ENCODE data around the gene UBAC1.

- TF ChIP-seq CEBPB (IDR thresholded peaks at IDR 0.05) (no peak), REST (IDR thresholded peaks at IDR 0.05; ENCODE audit: low read depth) (no peak), YY1 (IDR thresholded peaks at IDR 0.05; ENCODE audit: low read depth) (no peak), TEAD4 (IDR thresholded peaks at IDR 0.05) (no peak), EP300 (IDR thresholded peaks at IDR 0.05; ENCODE audit: borderline replicate concordance) (no peak), RAD21 (IDR thresholded peaks at IDR 0.05; ENCODE audit: low read depth) (no peak)
These were observed 33.0 kb downstream of the UBAC1 start for GRCh38 chr9:135928074-135928730.

All from Ishikawa (cell line).